Activated CD8-positive, alpha-beta memory T cell treated with anti-CD3 and anti-CD28 coated beads for 36 hours (primary cell): ENCODE data around the gene ZNF511. TPM values are rescaled to one million over a fixed set of nuclear protein-coding genes. Genes with fewer than 3 reads are reported as not detected.

ENCODE experiments used
- CTCF ChIA-PET: fragments of 350-600 bp; sonication (Branson Sonifier 250); formaldehyde crosslinking; loops from one replicate; lab custom pipeline; 2021; ENCODE audit warnings: antibody characterized with exemption; lab: Charles Lee
- POLR2A ChIA-PET: fragments of 350-600 bp; sonication (Branson Sonifier 250); formaldehyde crosslinking; loops from one replicate; lab custom pipeline; 2021; ENCODE audit warnings: antibody characterized with exemption; lab: Charles Lee
- total RNA-seq, 2 experiments: library from RNA; stranded (reverse); gene quantifications; one replicate each; pipeline ENCODE4 v1.2.3, GENCODE V29; 2021

The ZNF511 gene
- total RNA-seq, 2 experiments from 2014 or later, result 80.8 to 82.5 TPM

- POLR2A ChIA-PET, result interaction anchor here (7.8 kb wide), 1 partner anchor 11 kb away, joined by 111 read pairs; no protein-coding TSS in a partner anchor
- CTCF ChIA-PET, result no interaction called here
Measured at GRCh38 chr10:133272301-133272963, 36.3 kb upstream of the ZNF511 start.

GRCh38 chr10:133272964-133273420, 35.7 kb upstream of the ZNF511 start:
- ChIA-PET POLR2A (interaction anchor here (7.8 kb wide), 1 partner anchor 12 kb away, joined by 111 read pairs; no protein-coding TSS in a partner anchor), CTCF (no interaction called here)

GRCh38 chr10:133273534-133274143, 35.1 kb upstream of the ZNF511 start:
- ChIA-PET CTCF (no interaction called here), POLR2A (interaction anchor here (7.8 kb wide), 1 partner anchor 13 kb away, joined by 111 read pairs; no protein-coding TSS in a partner anchor)

GRCh38 chr10:133274751-133275683, 33.7 kb upstream of the ZNF511 start:
- ChIA-PET CTCF (interaction anchor here (0.6 to 3.0 kb wide), 10 partner anchors 8 to 132 kb away, joined by 3 to 25 read pairs (median 4); no protein-coding TSS in a partner anchor), POLR2A (interaction anchor here (0.7 to 7.8 kb wide), 3 partner anchors 14 to 54 kb away, joined by 3 to 111 read pairs (median 3); no protein-coding TSS in a partner anchor)

- POLR2A ChIA-PET, result interaction anchor here (0.8 to 7.8 kb wide), 2 partner anchors 15 to 30 kb away, joined by 3 to 111 read pairs; no protein-coding TSS in a partner anchor
- CTCF ChIA-PET, result interaction anchor here (0.6 to 3.0 kb wide), 11 partner anchors 9 to 132 kb away, joined by 3 to 25 read pairs (median 4); no protein-coding TSS in a partner anchor
Measured at GRCh38 chr10:133275684-133276092, 33.0 kb upstream of the ZNF511 start.

GRCh38 chr10:133276100-133276434, 32.6 kb upstream of the ZNF511 start:
- POLR2A ChIA-PET, result interaction anchor here (7.8 kb wide), 1 partner anchor 15 kb away, joined by 111 read pairs; no protein-coding TSS in a partner anchor
- CTCF ChIA-PET, result interaction anchor here (0.6 to 3.0 kb wide), 8 partner anchors 9 to 115 kb away, joined by 3 to 25 read pairs (median 4); no protein-coding TSS in a partner anchor

GRCh38 chr10:133276435-133277201, 32.1 kb upstream of the ZNF511 start, which contains the start of gene ADAM8:
TSS of gene ADAM8 (minus strand) at chr10:133276868. CDS start at chr10:133276817, 51 bp downstream.
- ChIA-PET POLR2A (interaction anchor here (0.6 to 7.8 kb wide), 2 partner anchors 16 to 136 kb away, joined by 3 to 111 read pairs; no protein-coding TSS in a partner anchor), CTCF (interaction anchor here (1.5 to 3.0 kb wide), 4 partner anchors 13 to 115 kb away, joined by 4 to 25 read pairs (median 8); no protein-coding TSS in a partner anchor)

- CTCF ChIA-PET, result interaction anchor here (1.1 to 3.0 kb wide), 6 partner anchors 10 to 134 kb away, joined by 4 to 11 read pairs (median 4); no protein-coding TSS in a partner anchor
- POLR2A ChIA-PET, result interaction anchor here (0.8 to 7.8 kb wide), 2 partner anchors 16 to 30 kb away, joined by 7 to 111 read pairs; no protein-coding TSS in a partner anchor
Measured at GRCh38 chr10:133277277-133277992, 31.3 kb upstream of the ZNF511 start.

GRCh38 chr10:133277993-133278576, 30.6 kb upstream of the ZNF511 start:
- ChIA-PET CTCF (interaction anchor here (0.6 to 1.5 kb wide), 7 partner anchors 10 to 1053 kb away, joined by 3 to 5 read pairs (median 4); no protein-coding TSS in a partner anchor), POLR2A (interaction anchor here (0.8 to 7.8 kb wide), 2 partner anchors 17 to 29 kb away, joined by 7 to 111 read pairs; no protein-coding TSS in a partner anchor)

GRCh38 chr10:133278577-133279265, 30.0 kb upstream of the ZNF511 start:
- ChIA-PET CTCF (interaction anchor here (0.6 to 1.5 kb wide), 7 partner anchors 9 to 1054 kb away, joined by 3 to 5 read pairs (median 4); no protein-coding TSS in a partner anchor), POLR2A (interaction anchor here (0.8 to 7.8 kb wide), 2 partner anchors 18 to 29 kb away, joined by 7 to 111 read pairs; no protein-coding TSS in a partner anchor)

GRCh38 chr10:133279326-133280226, 29.1 kb upstream of the ZNF511 start:
- ChIA-PET CTCF (interaction anchor here (1.5 kb wide), 2 partner anchors 21 to 22 kb away, joined by 4 to 5 read pairs; no protein-coding TSS in a partner anchor), POLR2A (interaction anchor here (0.8 to 7.8 kb wide), 2 partner anchors 15 to 19 kb away, joined by 4 to 111 read pairs; no protein-coding TSS in a partner anchor)

GRCh38 chr10:133280391-133281059, 28.2 kb upstream of the ZNF511 start:
- ChIA-PET CTCF (interaction anchor here (0.6 to 1.5 kb wide), 3 partner anchors 13 to 53 kb away, joined by 3 to 4 read pairs (median 4); no protein-coding TSS in a partner anchor), POLR2A (no interaction called here)

- ChIA-PET POLR2A (no interaction called here), CTCF (interaction anchor here (0.6 to 1.0 kb wide), 3 partner anchors 13 to 53 kb away, joined by 3 to 4 read pairs (median 3); no protein-coding TSS in a partner anchor)
Measured at GRCh38 chr10:133281084-133281483, 27.6 kb upstream of the ZNF511 start.
